ENCODE measurements around the gene KCNMA1.

The KCNMA1 gene

GRCh38 chr10:77204171-77204570, 433.4 kb downstream of the KCNMA1 start:
- Histone ChIP-seq H3K4me3 (replicated peaks; ENCODE audit: low read depth, low read length) (no peak overlapping the region), H3K36me3 (ENCODE audit: control insufficient read depth, insufficient read depth, low read length) (no peaks in the 10 kb centered on the region)
- no peak for DNase-seq (ENCODE audit: extremely low read depth, insufficient read length)

GRCh38 chr10:77202857-77203256, 434.8 kb downstream of the KCNMA1 start:
- Histone ChIP-seq H3K27me3 (replicated peaks; ENCODE audit: control insufficient read depth, insufficient read depth, low read length) (no peaks in the 10 kb centered on the region; the same call in 1 of the 2 replicates), H3K36me3 (ENCODE audit: control insufficient read depth, insufficient read depth, low read length) (no peaks in the 10 kb centered on the region), H3K4me3 (replicated peaks; ENCODE audit: low read depth, low read length) (no peak overlapping the region)
- no peak for DNase-seq (ENCODE audit: extremely low read depth, insufficient read length)
- TF ChIP-seq, protein P1, sequence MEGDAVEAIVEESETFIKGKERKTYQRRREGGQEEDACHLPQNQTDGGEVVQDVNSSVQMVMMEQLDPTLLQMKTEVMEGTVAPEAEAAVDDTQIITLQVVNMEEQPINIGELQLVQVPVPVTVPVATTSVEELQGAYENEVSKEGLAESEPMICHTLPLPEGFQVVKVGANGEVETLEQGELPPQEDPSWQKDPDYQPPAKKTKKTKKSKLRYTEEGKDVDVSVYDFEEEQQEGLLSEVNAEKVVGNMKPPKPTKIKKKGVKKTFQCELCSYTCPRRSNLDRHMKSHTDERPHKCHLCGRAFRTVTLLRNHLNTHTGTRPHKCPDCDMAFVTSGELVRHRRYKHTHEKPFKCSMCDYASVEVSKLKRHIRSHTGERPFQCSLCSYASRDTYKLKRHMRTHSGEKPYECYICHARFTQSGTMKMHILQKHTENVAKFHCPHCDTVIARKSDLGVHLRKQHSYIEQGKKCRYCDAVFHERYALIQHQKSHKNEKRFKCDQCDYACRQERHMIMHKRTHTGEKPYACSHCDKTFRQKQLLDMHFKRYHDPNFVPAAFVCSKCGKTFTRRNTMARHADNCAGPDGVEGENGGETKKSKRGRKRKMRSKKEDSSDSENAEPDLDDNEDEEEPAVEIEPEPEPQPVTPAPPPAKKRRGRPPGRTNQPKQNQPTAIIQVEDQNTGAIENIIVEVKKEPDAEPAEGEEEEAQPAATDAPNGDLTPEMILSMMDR (IDR thresholded peaks at IDR 0.05; ENCODE audit: insufficient read depth, low read length, poor library complexity, severe bottlenecking), result no peak

More at GRCh38 chr10:77204171-77204570, 433.4 kb downstream of the KCNMA1 start:
- TF ChIP-seq, protein P1 (IDR thresholded peaks at IDR 0.05; ENCODE audit: insufficient read depth, low read length, poor library complexity, severe bottlenecking), result no peak
- no peaks in the 10 kb centered on the region; the same call in 1 of the 2 replicates for H3K27me3 ChIP-seq (replicated peaks; ENCODE audit: control insufficient read depth, insufficient read depth, low read length)

DNA sequence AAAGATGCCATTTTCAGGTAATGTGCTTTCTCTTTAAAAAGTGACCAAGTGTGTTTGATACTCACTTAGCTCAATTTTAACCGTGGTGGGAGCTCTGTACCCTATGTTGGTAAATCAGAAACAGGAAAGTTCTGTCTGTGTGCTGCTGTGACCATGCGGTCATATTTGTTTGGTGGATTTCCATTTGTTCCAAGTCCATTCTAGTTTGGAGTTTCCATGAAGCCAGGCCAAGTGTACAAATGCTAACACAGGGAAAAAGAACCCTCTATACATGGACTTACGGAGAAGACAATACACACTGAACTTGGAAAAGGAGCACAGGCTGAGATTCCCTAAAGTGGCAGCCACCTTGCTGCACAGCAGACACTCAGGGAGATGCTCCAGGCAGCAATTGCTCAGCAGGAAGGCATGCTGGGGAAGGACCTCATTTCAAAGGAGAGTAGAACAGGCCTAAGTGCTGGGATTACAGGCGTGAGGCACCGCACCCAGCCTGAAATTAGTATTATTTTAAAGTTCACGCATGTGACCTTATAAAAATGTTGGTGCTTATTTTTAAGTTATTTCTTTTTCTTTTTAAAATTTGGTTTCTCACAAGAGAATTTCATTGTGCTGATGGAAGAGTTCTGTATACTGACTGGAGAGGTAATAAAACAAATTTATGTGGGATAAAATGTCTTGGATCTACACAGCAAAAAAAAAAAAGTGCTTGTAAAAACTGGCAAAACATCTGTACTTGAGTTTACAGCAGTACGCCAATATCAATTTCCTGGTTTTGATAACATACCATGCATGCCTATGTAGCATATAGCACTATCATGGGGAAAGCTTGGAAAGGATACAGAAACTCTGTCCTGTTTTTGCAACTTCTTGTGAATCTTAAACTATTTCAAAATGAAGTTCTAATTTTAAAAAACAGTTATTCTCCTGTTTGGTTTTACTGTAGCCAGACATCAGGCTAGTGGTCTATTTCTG, 436.2 kb downstream of the KCNMA1 start:
- Histone ChIP-seq H3K27me3 (replicated peaks; ENCODE audit: control insufficient read depth, insufficient read depth, low read length) (no peaks in the 10 kb centered on the region; the same call in 1 of the 2 replicates), H3K36me3 (ENCODE audit: control insufficient read depth, insufficient read depth, low read length) (no peaks in the 10 kb centered on the region), H3K4me3 (replicated peaks; ENCODE audit: low read depth, low read length) (no peak overlapping the region)
- no peak for DNase-seq (ENCODE audit: extremely low read depth, insufficient read length)
- TF ChIP-seq, protein P1 (IDR thresholded peaks at IDR 0.05; ENCODE audit: insufficient read depth, low read length, poor library complexity, severe bottlenecking), result no peak

GRCh38 chr10:77197544-77197943, 440.1 kb downstream of the KCNMA1 start:
- no peaks in the 10 kb centered on the region for H3K36me3 ChIP-seq (ENCODE audit: control insufficient read depth, insufficient read depth, low read length)
- TF ChIP-seq, protein P1 (IDR thresholded peaks at IDR 0.05; ENCODE audit: insufficient read depth, low read length, poor library complexity, severe bottlenecking), result no peak
- no peak for DNase-seq (ENCODE audit: extremely low read depth, insufficient read length)
- H3K4me3 ChIP-seq (replicated peaks; ENCODE audit: low read depth, low read length), result no peak overlapping the region
- H3K27me3 ChIP-seq (replicated peaks; ENCODE audit: control insufficient read depth, insufficient read depth, low read length), result no peaks in the 10 kb centered on the region; the same call in 1 of the 2 replicates

GRCh38 chr10:77196614-77197013, 441.0 kb downstream of the KCNMA1 start:
- no peak for DNase-seq (ENCODE audit: extremely low read depth, insufficient read length)
- Histone ChIP-seq H3K27me3 (replicated peaks; ENCODE audit: control insufficient read depth, insufficient read depth, low read length) (no peaks in the 10 kb centered on the region; the same call in 1 of the 2 replicates), H3K36me3 (ENCODE audit: control insufficient read depth, insufficient read depth, low read length) (no peaks in the 10 kb centered on the region), H3K4me3 (replicated peaks; ENCODE audit: low read depth, low read length) (no peak overlapping the region)
- TF ChIP-seq, protein P1 (IDR thresholded peaks at IDR 0.05; ENCODE audit: insufficient read depth, low read length, poor library complexity, severe bottlenecking), result no peak
